GM18907 (cell line): Measurements from ENCODE around the gene TPST1.
"Not testable (repeated sequence)": the region's sequence is repeated elsewhere in the genome, so short reads cannot be mapped to it uniquely, and the experiment has no call there.

ENCODE experiments used
- ATAC-seq: cut with Tn5 transposase; IDR thresholded peaks from one replicate; pipeline ENCODE4 v1.9.1; 2021; ENCODE audit warnings: mild to moderate bottlenecking, moderate library complexity; ENCODE audit not compliant: unreplicated experiment

The TPST1 gene

GRCh38 chr7:66187905-66188304 lies 17.2 kb upstream of the TPST1 start:
- ATAC-seq, result no peak

- no peak for ATAC-seq
These were observed 16.5 kb upstream of the TPST1 start for GRCh38 chr7:66188645-66189044.

- no peak for ATAC-seq
These were observed 15.2 kb upstream of the TPST1 start for GRCh38 chr7:66189695-66190503.

GRCh38 chr7:66190504-66190857 lies 14.7 kb upstream of the TPST1 start:
- no peak for ATAC-seq

- no peak for ATAC-seq
These were observed 11.9 kb upstream of the TPST1 start for GRCh38 chr7:66193146-66193725.

- ATAC-seq, result no peak
These were observed 6.7 kb upstream of the TPST1 start for GRCh38 chr7:66198469-66198868.

- ATAC-seq, result no peak
These were observed 6.2 kb upstream of the TPST1 start for GRCh38 chr7:66198956-66199355.

GRCh38 chr7:66202441-66202840 lies 2.7 kb upstream of the TPST1 start:
- ATAC-seq, result no peak

GRCh38 chr7:66205741-66206090 lies 582 bp downstream of the TPST1 start:
- ATAC-seq, result peak; percentile 7

- no peak for ATAC-seq
These were observed 1.2 kb downstream of the TPST1 start for GRCh38 chr7:66206119-66206933.

GRCh38 chr7:66206934-66207240 lies 1.8 kb downstream of the TPST1 start:
- no peak for ATAC-seq

GRCh38 chr7:66207540-66207939 lies 2.4 kb downstream of the TPST1 start:
- ATAC-seq, result no peak

GRCh38 chr7:66211429-66211828 lies 6.3 kb downstream of the TPST1 start:
- ATAC-seq, result no peak

GRCh38 chr7:66213637-66214036 lies 8.5 kb downstream of the TPST1 start:
- ATAC-seq, result no peak

GRCh38 chr7:66216687-66217086 lies 11.6 kb downstream of the TPST1 start:
- no peak for ATAC-seq

GRCh38 chr7:66219805-66220204 lies 14.7 kb downstream of the TPST1 start:
- no peak for ATAC-seq

GRCh38 chr7:66221442-66221841 lies 16.3 kb downstream of the TPST1 start:
- ATAC-seq, result no peak

- no peak for ATAC-seq
These were observed 22.7 kb downstream of the TPST1 start for GRCh38 chr7:66227808-66228207.

GRCh38 chr7:66231326-66232216 lies 26.4 kb downstream of the TPST1 start:
- ATAC-seq, result not testable (repeated sequence)

- no peak for ATAC-seq
These were observed 28.5 kb downstream of the TPST1 start for GRCh38 chr7:66233638-66234037.

- no peak for ATAC-seq
These were observed 31.7 kb downstream of the TPST1 start for GRCh38 chr7:66236713-66237303.
